Endothelial cell of umbilical vein (primary cell): ENCODE data around the gene KITLG.

Experiments
- EZH2 ChIP-seq: IDR thresholded peaks from 2 replicates; pipeline ENCODE4 v1.6.1; 2012; ENCODE audit warnings: borderline replicate concordance, low read depth, mild to moderate bottlenecking, moderate library complexity, low read length, inconsistent platforms; ENCODE audit not compliant: severe bottlenecking
- JUN ChIP-seq: IDR thresholded peaks from 2 replicates; pipeline ENCODE4 v1.6.1; 2011; ENCODE audit warnings: borderline replicate concordance, low read depth; ENCODE audit not compliant: insufficient read length, insufficient read depth
- MAX ChIP-seq: IDR thresholded peaks from 2 replicates; pipeline ENCODE4 v1.6.1; 2011; ENCODE audit not compliant: insufficient read depth, insufficient read length
- POLR2AphosphoS5 ChIP-seq: IDR thresholded peaks from 2 replicates; pipeline ENCODE4 v1.6.1; 2012; ENCODE audit warnings: low read depth, mild to moderate bottlenecking, control low read depth, low read length, moderate library complexity; ENCODE audit not compliant: insufficient read depth
- TF ChIP-seq, protein P1 (sequence below), 2 donors: IDR thresholded peaks; 1 replicate in 1 of 2; 2 replicates in 1 of 2; pipeline ENCODE4 v1.5.1; 2011; ENCODE audit warnings: low read length in 2 of 2, mild to moderate bottlenecking in 2 of 2, moderate library complexity in 2 of 2, control low read depth in 1 of 2, inconsistent platforms in 1 of 2, low read depth in 1 of 2; ENCODE audit not compliant: insufficient read depth in 1 of 2; ENCODE audit errors: extremely low read depth in 1 of 2

DNA sequence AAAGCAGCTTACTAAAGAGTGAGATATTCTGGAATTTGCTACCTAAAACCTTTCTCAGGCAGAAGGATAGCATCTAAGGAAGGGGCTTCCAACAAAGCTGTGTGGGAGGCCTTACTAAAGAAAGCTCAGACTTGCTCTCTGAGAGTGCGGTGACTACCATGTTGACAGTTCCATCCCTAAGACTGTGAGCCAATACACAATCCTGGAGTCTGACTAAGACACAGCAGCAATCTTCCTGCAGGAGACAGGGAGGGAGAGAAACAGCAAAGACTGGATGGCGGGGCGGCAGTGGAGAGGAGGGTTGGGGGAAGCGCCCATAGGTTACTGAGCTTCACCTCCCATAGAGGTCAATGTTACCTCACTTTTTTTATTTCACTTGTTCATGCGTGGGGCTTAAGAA is 70.9 kb downstream of the KITLG start:
- TF ChIP-seq, protein P1, sequence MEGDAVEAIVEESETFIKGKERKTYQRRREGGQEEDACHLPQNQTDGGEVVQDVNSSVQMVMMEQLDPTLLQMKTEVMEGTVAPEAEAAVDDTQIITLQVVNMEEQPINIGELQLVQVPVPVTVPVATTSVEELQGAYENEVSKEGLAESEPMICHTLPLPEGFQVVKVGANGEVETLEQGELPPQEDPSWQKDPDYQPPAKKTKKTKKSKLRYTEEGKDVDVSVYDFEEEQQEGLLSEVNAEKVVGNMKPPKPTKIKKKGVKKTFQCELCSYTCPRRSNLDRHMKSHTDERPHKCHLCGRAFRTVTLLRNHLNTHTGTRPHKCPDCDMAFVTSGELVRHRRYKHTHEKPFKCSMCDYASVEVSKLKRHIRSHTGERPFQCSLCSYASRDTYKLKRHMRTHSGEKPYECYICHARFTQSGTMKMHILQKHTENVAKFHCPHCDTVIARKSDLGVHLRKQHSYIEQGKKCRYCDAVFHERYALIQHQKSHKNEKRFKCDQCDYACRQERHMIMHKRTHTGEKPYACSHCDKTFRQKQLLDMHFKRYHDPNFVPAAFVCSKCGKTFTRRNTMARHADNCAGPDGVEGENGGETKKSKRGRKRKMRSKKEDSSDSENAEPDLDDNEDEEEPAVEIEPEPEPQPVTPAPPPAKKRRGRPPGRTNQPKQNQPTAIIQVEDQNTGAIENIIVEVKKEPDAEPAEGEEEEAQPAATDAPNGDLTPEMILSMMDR (IDR thresholded peaks at IDR 0.05; ENCODE audit: extremely low read depth in 1 of 2, insufficient read depth in 1 of 2, low read depth in 1 of 2, low read length in 2 of 2) = no peak
- no peak for TF ChIP-seq EZH2
- TF ChIP-seq POLR2AphosphoS5 = no peak
- no peak for TF ChIP-seq MAX
- TF ChIP-seq JUN = no peak
